GM12878 (cell line): Measurements from ENCODE around the gene IPO11. TPM values are rescaled to one million over a fixed set of nuclear protein-coding genes. Genes with fewer than 3 reads are reported as not detected.

Experiments
- ATAC-seq: fragments of 200-7000 bp; cut with Tn5 transposase; 3 replicates; pipeline ENCODE4 v1.9.1; 2020; ENCODE audit warnings: mild to moderate bottlenecking, moderate library complexity
- BruUV-seq: library from RNA; stranded (reverse); fragments of 400-500 nt; replicated peaks from 2 replicates; lab custom pipeline; 2021; lab: Mats Ljungman, UMichigan
- CTCF ChIA-PET: fragments of 300-600 bp; sonication (Branson Sonifier 250); formaldehyde crosslinking; extraction: SDS; loops from one replicate; lab custom pipeline; 2021; ENCODE audit warnings: inconsistent platforms; lab: Yijun Ruan, JAX
- POLR2A ChIA-PET: fragments of 350-600 bp; formaldehyde crosslinking; extraction: SDS; loops from one replicate; lab custom pipeline; 2021; ENCODE audit warnings: inconsistent platforms; lab: Charles Lee
- RAD21 ChIA-PET: fragments of 300-600 bp; sonication (Branson Sonifier 250); formaldehyde crosslinking; loops from one replicate; lab custom pipeline; 2023; ENCODE audit warnings: antibody characterized with exemption; ENCODE audit not compliant: unreplicated experiment; lab: Charles Lee
- SMC1A ChIA-PET: fragments of 300-600 bp; sonication (Branson Sonifier 250); formaldehyde crosslinking; loops from one replicate; lab custom pipeline; 2023; ENCODE audit not compliant: unreplicated experiment, uncharacterized antibody; lab: Charles Lee
- DNase-seq: peaks from one replicate; pipeline ENCODE4 v3.0.0-alpha.2; 2011; ENCODE audit warnings: low read depth, low spot score
- FAIRE-seq: peaks from 3 replicates; lab custom pipeline; 2011; peaks lifted over from hg19 to GRCh38; lab: Jason Lieb, UNC
- H2AFZ ChIP-seq: 2 replicates; pipeline ENCODE4 v1.6.0; 2011; ENCODE audit warnings: low read depth, low read length, control low read depth; ENCODE audit not compliant: control insufficient read depth
- H3K27ac ChIP-seq: 2 replicates; pipeline ENCODE4 v1.5.1; 2011; ENCODE audit warnings: control low read depth; ENCODE audit not compliant: control insufficient read depth, insufficient read depth
- H3K27me3 ChIP-seq, 2 experiments: replicated peaks in 1 of 2; 2 replicates each; pipeline versions ENCODE4 v1.6.0 to v1.6.1; 2011; ENCODE audit warnings: low read length in 1 of 2; ENCODE audit not compliant: control insufficient read depth in 2 of 2, insufficient read depth in 2 of 2
- H3K36me3 ChIP-seq, 2 experiments: 2 replicates each; pipeline ENCODE4 v1.5.1; 2011; ENCODE audit warnings: low read length in 1 of 2; ENCODE audit not compliant: control insufficient read depth in 2 of 2, insufficient read depth in 2 of 2
- H3K4me1 ChIP-seq: 2 replicates; pipeline ENCODE4 v1.6.1; 2011; ENCODE audit warnings: mild to moderate bottlenecking, low read length, moderate library complexity, mixed read lengths; ENCODE audit not compliant: control insufficient read depth, insufficient read depth
- H3K4me2 ChIP-seq: 2 replicates; pipeline ENCODE4 v1.6.0; 2011; ENCODE audit warnings: control low read depth; ENCODE audit not compliant: control insufficient read depth, insufficient read depth
- H3K4me3 ChIP-seq: fragments of 200-600 bp; sonication (generic); 2 replicates; pipeline ENCODE4 v1.5.1; 2016
- H3K79me2 ChIP-seq: 2 replicates; pipeline ENCODE4 v1.6.0; 2011; ENCODE audit warnings: low read length; ENCODE audit not compliant: control insufficient read depth, insufficient read depth
- H3K9ac ChIP-seq: 2 replicates; pipeline ENCODE4 v1.8.0; 2011; ENCODE audit warnings: low read length, control low read depth, mixed read lengths; ENCODE audit not compliant: control insufficient read depth, insufficient read depth
- H3K9me3 ChIP-seq: replicated peaks from 3 replicates; pipeline ENCODE4 v1.5.1; 2011; ENCODE audit warnings: mild to moderate bottlenecking, low read length; ENCODE audit not compliant: control insufficient read depth, insufficient read depth
- H4K20me1 ChIP-seq: 2 replicates; pipeline ENCODE4 v1.6.0; 2011; ENCODE audit not compliant: control insufficient read depth, insufficient read depth
- BMI1 ChIP-seq: fragments of 450-650 bp; IDR thresholded peaks from 2 replicates; pipeline ENCODE4 v1.6.1; 2016; ENCODE audit warnings: mild to moderate bottlenecking, moderate library complexity, borderline replicate concordance
- CHD1 ChIP-seq: IDR thresholded peaks from 2 replicates; pipeline ENCODE4 v1.6.1; 2012; ENCODE audit warnings: low read depth, low read length, improper control_type of control experiment
- EED ChIP-seq: sonication (generic); IDR thresholded peaks from 2 replicates; pipeline ENCODE4 v1.6.1; 2016; ENCODE audit warnings: antibody characterized with exemption, low read depth
- FOXM1 ChIP-seq: IDR thresholded peaks from 2 replicates; pipeline ENCODE4 v1.6.1; 2012; ENCODE audit warnings: low read depth, mild to moderate bottlenecking, inconsistent platforms, low read length, moderate library complexity
- LARP7 ChIP-seq: fragments of 450-650 bp; IDR thresholded peaks from 2 replicates; pipeline ENCODE4 v1.6.1; 2017; ENCODE audit warnings: mild to moderate bottlenecking
- MEF2B ChIP-seq: fragments of 450-650 bp; IDR thresholded peaks from 2 replicates; pipeline ENCODE4 v1.6.1; 2018; ENCODE audit warnings: mild to moderate bottlenecking, moderate library complexity; ENCODE audit not compliant: partially characterized antibody, poor library complexity, severe bottlenecking
- NFXL1 ChIP-seq: fragments of 450-650 bp; IDR thresholded peaks from 2 replicates; pipeline ENCODE4 v1.6.1; 2017; ENCODE audit warnings: antibody characterized with exemption, mild to moderate bottlenecking, borderline replicate concordance
- NFYB ChIP-seq: IDR thresholded peaks from 2 replicates; pipeline ENCODE4 v1.6.1; 2011; ENCODE audit warnings: low read depth, mild to moderate bottlenecking, low read length, improper control_type of control experiment, moderate library complexity; ENCODE audit not compliant: insufficient read depth
- POLR2A ChIP-seq: IDR thresholded peaks from 2 replicates; pipeline ENCODE4 v1.6.1; 2011; ENCODE audit warnings: low read depth, mild to moderate bottlenecking, low read length
- TCF3 ChIP-seq: IDR thresholded peaks from 2 replicates; pipeline ENCODE4 v1.6.1; 2012; ENCODE audit warnings: low read depth, mild to moderate bottlenecking, low read length, borderline replicate concordance; ENCODE audit not compliant: insufficient read depth
- WGBS: methylation state at CpG from one replicate; pipeline ENCODE4 v1.1.6; 2016; ENCODE audit warnings: low lambda C conversion rate; ENCODE audit not compliant: insufficient replicate concordance, insufficient coverage; ENCODE audit errors: missing lambda C conversion rate; 5-methylcytosine and 5-hydroxymethylcytosine counted together
- in situ Hi-C: fragments of 300-500 bp; cut with MboI; formaldehyde crosslinking; loops from 9 replicates; pipeline ENCODE4 v1.14.3; 2018; ENCODE audit warnings: mixed read lengths
- intact Hi-C: fragments of 100-400 bp; cut with micrococcal nuclease; formaldehyde crosslinking; loops from one replicate; pipeline ENCODE4 v1.14.2; 2022; ENCODE audit not compliant: unreplicated experiment
- polyA plus RNA-seq, 11 experiments: library from polyadenylated mRNA; depleted of rRNA in 4 of 11; unstranded in 6 of 11; stranded (reverse) in 5 of 11; fragments of >200 nt; fragmentation: Nextera tagmentation in 4 of 11; fragmentation: Illumina TruSeq in 1 of 11; extraction: Ambion mirVana in 4 of 11; extraction: Trizol in 1 of 11; gene quantifications; 1 replicate in 1 of 11; 2 replicates in 10 of 11; pipeline versions ENCODE4 v1.2.1 to v1.2.3, GENCODE V29; 2011 to 2016; ENCODE audit warnings: inconsistent platforms in 2 of 11, missing spikeins in 2 of 11, low read depth in 1 of 11
- total RNA-seq, 4 experiments: library from RNA; depleted of rRNA in 3 of 4; stranded (reverse); fragments of >200 nt in 3 of 4; fragmentation: Illumina TruSeq in 1 of 4; extraction: Trizol in 1 of 4; gene quantifications; 2 replicates each; pipeline versions ENCODE4 v1.2.1 to v1.2.3, GENCODE V29; 2013 to 2021
- TF ChIP-seq, protein P1 (sequence below): fragments of 450-650 bp; IDR thresholded peaks from 2 replicates; pipeline ENCODE4 v1.6.1; 2016; ENCODE audit warnings: mild to moderate bottlenecking
- TF ChIP-seq, protein P2 (sequence below): fragments of 450-650 bp; IDR thresholded peaks from 2 replicates; pipeline ENCODE4 v1.6.1; 2017; ENCODE audit warnings: borderline replicate concordance
- TF ChIP-seq, protein P3 (sequence below): IDR thresholded peaks from 2 replicates; pipeline ENCODE4 v1.6.1; 2011; ENCODE audit warnings: borderline replicate concordance, low read depth, mild to moderate bottlenecking, moderate library complexity, mixed read lengths, low read length; ENCODE audit not compliant: insufficient read depth; ENCODE audit errors: extremely low read length
- TF ChIP-seq, protein P4 (sequence below): IDR thresholded peaks from 2 replicates; pipeline ENCODE4 v1.6.1; 2012; ENCODE audit warnings: low read length, inconsistent platforms

Gene IPO11
- total and polyA plus RNA-seq, 10 of the 15 experiments (the other 5 are each of a cell fraction or from before 2014, with no cell fraction given): 14.1 to 49.3 (median 29.8) TPM

DNA sequence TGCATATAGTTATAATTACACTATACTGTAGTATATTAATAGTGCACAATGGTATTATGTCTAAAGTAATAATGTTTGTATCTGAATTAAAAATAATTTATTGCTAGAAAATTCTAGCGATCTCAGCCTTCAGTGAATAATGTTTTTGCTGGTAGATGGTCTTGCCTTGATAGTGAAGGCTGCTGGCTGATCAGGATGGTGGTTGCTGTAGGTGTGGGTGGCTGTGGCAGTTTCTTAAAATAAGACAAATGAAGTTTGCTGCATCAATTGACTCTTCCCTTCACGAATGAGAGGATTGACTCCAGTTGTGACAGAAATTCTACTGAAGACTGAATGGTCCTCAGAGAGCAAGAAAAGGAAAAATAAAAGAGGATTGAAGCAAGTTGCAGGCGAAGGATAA, 146.4 kb downstream of the IPO11 start:
- no peak overlapping the region for H3K4me2 ChIP-seq
- ChIA-PET CTCF (no interaction called here), RAD21 (no interaction called here), SMC1A (no interaction called here), POLR2A (no interaction called here)
- H3K79me2 ChIP-seq: no peaks in the 10 kb centered on the region
- intact Hi-C loops (no loop called here), in situ Hi-C loops (no loop called here)
- peaks cover 0 to 5% of the 10 kb centered on the region in 2 experiments; a peak in 2 of 4 replicates for H3K36me3 ChIP-seq
- no peaks in the 10 kb centered on the region for H3K4me1 ChIP-seq
- H3K4me3 ChIP-seq: no peak overlapping the region
- no peak overlapping the region for H2AFZ ChIP-seq
- DNase-seq (no peak), FAIRE-seq (no peak), ATAC-seq (no peak)
- no peak overlapping the region for H3K9ac ChIP-seq
- TF ChIP-seq NFXL1: no peak
- TF ChIP-seq, protein P1, sequence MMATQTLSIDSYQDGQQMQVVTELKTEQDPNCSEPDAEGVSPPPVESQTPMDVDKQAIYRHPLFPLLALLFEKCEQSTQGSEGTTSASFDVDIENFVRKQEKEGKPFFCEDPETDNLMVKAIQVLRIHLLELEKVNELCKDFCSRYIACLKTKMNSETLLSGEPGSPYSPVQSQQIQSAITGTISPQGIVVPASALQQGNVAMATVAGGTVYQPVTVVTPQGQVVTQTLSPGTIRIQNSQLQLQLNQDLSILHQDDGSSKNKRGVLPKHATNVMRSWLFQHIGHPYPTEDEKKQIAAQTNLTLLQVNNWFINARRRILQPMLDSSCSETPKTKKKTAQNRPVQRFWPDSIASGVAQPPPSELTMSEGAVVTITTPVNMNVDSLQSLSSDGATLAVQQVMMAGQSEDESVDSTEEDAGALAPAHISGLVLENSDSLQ: no peak
- no peaks in the 10 kb centered on the region for H3K9me3 ChIP-seq
- WGBS: 80% methylated on average over 3 of the region's 3 CpGs
- H3K27ac ChIP-seq: no peak overlapping the region
- no peaks in the 10 kb centered on the region for H3K27me3 ChIP-seq
- no peaks in the 10 kb centered on the region for H4K20me1 ChIP-seq
- no TSS peak for BruUV-seq

DNA sequence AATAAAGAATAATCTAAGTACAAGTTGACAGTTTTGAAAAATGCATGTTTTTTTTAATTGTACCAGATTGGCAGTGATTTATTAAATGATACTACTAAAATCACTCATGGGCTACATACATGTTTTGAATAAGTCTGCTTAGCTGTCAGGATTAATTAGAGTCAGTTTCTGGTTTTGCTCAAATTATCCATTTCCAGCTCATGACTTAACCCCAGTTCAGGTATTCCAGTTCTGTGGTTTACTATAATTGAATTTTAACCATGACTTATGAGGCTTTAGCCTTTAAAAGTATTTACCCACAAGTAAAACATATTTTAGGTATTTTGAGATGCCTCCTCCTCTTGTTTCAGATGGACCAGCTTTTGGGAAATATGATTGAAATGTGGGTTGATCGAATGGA, 148.2 kb downstream of the IPO11 start:
- Histone ChIP-seq H3K79me2 (no peaks in the 10 kb centered on the region), H3K9me3 (peaks cover 3% of the 10 kb centered on the region; the same call in 2 of the 3 replicates), H3K4me3 (no peak overlapping the region), H3K36me3 (peaks cover 0 to 5% of the 10 kb centered on the region in 2 experiments; a peak in 2 of 4 replicates), H3K27me3 (no peaks in the 10 kb centered on the region), H3K9ac (no peak overlapping the region), H3K4me1 (no peaks in the 10 kb centered on the region), H4K20me1 (no peaks in the 10 kb centered on the region), H3K4me2 (no peak overlapping the region), H2AFZ (no peak overlapping the region), H3K27ac (no peak overlapping the region)
- FAIRE-seq: no peak
- ATAC-seq: no peak
- BruUV-seq: no TSS peak
- RAD21 ChIA-PET: no interaction called here
- 95% methylated on average over 1 of the region's 1 CpG for WGBS
- CTCF ChIA-PET: interaction anchor here (0.6 kb wide), 1 partner anchor 101 kb away, joined by 3 read pairs; no protein-coding TSS in a partner anchor
- in situ Hi-C loops: no loop called here
- intact Hi-C loops: no loop called here
- no peak for DNase-seq
- POLR2A ChIA-PET: no interaction called here
- SMC1A ChIA-PET: no interaction called here
- TF ChIP-seq, protein P2, sequence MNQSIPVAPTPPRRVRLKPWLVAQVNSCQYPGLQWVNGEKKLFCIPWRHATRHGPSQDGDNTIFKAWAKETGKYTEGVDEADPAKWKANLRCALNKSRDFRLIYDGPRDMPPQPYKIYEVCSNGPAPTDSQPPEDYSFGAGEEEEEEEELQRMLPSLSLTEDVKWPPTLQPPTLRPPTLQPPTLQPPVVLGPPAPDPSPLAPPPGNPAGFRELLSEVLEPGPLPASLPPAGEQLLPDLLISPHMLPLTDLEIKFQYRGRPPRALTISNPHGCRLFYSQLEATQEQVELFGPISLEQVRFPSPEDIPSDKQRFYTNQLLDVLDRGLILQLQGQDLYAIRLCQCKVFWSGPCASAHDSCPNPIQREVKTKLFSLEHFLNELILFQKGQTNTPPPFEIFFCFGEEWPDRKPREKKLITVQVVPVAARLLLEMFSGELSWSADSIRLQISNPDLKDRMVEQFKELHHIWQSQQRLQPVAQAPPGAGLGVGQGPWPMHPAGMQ: no peak
- TF ChIP-seq BMI1 (no peak), FOXM1 (no peak), CHD1 (no peak), TCF3 (no peak), POLR2A (no peak), EED (no peak), MEF2B (no peak), NFYB (no peak), LARP7 (no peak)
- TF ChIP-seq, protein P3, sequence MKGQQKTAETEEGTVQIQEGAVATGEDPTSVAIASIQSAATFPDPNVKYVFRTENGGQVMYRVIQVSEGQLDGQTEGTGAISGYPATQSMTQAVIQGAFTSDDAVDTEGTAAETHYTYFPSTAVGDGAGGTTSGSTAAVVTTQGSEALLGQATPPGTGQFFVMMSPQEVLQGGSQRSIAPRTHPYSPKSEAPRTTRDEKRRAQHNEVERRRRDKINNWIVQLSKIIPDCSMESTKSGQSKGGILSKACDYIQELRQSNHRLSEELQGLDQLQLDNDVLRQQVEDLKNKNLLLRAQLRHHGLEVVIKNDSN: no peak
- TF ChIP-seq, protein P4, sequence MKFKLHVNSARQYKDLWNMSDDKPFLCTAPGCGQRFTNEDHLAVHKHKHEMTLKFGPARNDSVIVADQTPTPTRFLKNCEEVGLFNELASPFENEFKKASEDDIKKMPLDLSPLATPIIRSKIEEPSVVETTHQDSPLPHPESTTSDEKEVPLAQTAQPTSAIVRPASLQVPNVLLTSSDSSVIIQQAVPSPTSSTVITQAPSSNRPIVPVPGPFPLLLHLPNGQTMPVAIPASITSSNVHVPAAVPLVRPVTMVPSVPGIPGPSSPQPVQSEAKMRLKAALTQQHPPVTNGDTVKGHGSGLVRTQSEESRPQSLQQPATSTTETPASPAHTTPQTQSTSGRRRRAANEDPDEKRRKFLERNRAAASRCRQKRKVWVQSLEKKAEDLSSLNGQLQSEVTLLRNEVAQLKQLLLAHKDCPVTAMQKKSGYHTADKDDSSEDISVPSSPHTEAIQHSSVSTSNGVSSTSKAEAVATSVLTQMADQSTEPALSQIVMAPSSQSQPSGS: no peak
